ENCODE results near the gene CNGA2. TPM values are rescaled to one million over a fixed set of nuclear protein-coding genes. Genes with fewer than 3 reads are reported as not detected.
"Not testable (repeated sequence)": the region's sequence is repeated elsewhere in the genome, so short reads cannot be mapped to it uniquely, and the experiment has no call there.

CNGA2 gene
- total RNA-seq, 4 donors from 2014 or later, result not detected

- Histone ChIP-seq H3K4me1 (no peaks in the 10 kb centered on the region), H3K4me3 (peak within 1 kb of the TSS in 1 of 2 donors; percentile 23), H3K27me3 (peaks cover 0 to 3% of the 10 kb centered on the region in 2 donors), H3K36me3 (no peaks in the 10 kb centered on the region), H3K27ac (no peak within 1 kb of the TSS), H3K9me3 (no peaks in the 10 kb centered on the region)
- peak in 1 of 2 donors; percentile 17 for DNase-seq
- intact Hi-C loops (cut with DNase I; ENCODE audit: low total_unique reads), result no loop called here
- TF ChIP-seq POLR2A (IDR thresholded peaks at IDR 0.05), result no peak
- no peak for TF ChIP-seq CTCF (IDR thresholded peaks at IDR 0.05)
Observed at GRCh38 chrX:151694661-151695582, 39.6 kb upstream of the CNGA2 start, which contains the start of gene PRRG3. Gene PRRG3 (plus strand): TSS chrX:151695458. CDS start chrX:151698815, 3,357 bp downstream.

- Histone ChIP-seq H3K27me3 (no peaks in the 10 kb centered on the region), H3K4me1 (no peaks in the 10 kb centered on the region), H3K9me3 (no peaks in the 10 kb centered on the region), H3K36me3 (no peaks in the 10 kb centered on the region), H3K4me3 (peak overlapping the region in 1 of 2 donors; percentile 23), H3K27ac (no peak overlapping the region)
- no peak for TF ChIP-seq POLR2A (IDR thresholded peaks at IDR 0.05)
- DNase-seq, result no peak
- intact Hi-C loops (cut with DNase I; ENCODE audit: low total_unique reads), result no loop called here
Observed at GRCh38 chrX:151695583-151696340, 38.8 kb upstream of the CNGA2 start.

- H3K9me3 ChIP-seq; H3K27me3 ChIP-seq; H3K4me1 ChIP-seq; H3K4me3 ChIP-seq; H3K36me3 ChIP-seq; intact Hi-C loops (cut with DNase I; ENCODE audit: low total_unique reads); H3K27ac ChIP-seq; DNase-seq: not testable (repeated sequence)
Observed at GRCh38 chrX:151697082-151697481, 37.5 kb upstream of the CNGA2 start.

GRCh38 chrX:151697522-151697921 lies 37.0 kb upstream of the CNGA2 start:
- Histone ChIP-seq H3K27ac (no peak overlapping the region), H3K4me3 (no peak overlapping the region), H3K9me3 (no peaks in the 10 kb centered on the region), H3K4me1 (no peaks in the 10 kb centered on the region), H3K36me3 (no peaks in the 10 kb centered on the region), H3K27me3 (no peaks in the 10 kb centered on the region)
- intact Hi-C loops (cut with DNase I; ENCODE audit: low total_unique reads), result no loop called here
- TF ChIP-seq POLR2A (IDR thresholded peaks at IDR 0.05) (no peak), CTCF (IDR thresholded peaks at IDR 0.05) (no peak)
- DNase-seq, result peak; percentile 28 to 37

GRCh38 chrX:151698485-151698884 lies 36.1 kb upstream of the CNGA2 start:
- no peak for TF ChIP-seq CTCF (IDR thresholded peaks at IDR 0.05)
- H3K27me3 ChIP-seq, result no peaks in the 10 kb centered on the region
- H3K36me3 ChIP-seq, result no peaks in the 10 kb centered on the region
- no peak overlapping the region for H3K27ac ChIP-seq
- no peak overlapping the region for H3K4me3 ChIP-seq
- intact Hi-C loops (cut with DNase I; ENCODE audit: low total_unique reads), result no loop called here
- no peaks in the 10 kb centered on the region for H3K4me1 ChIP-seq
- no peaks in the 10 kb centered on the region for H3K9me3 ChIP-seq
- no peak for DNase-seq

- Histone ChIP-seq H3K4me1 (no peaks in the 10 kb centered on the region), H3K27me3 (no peaks in the 10 kb centered on the region), H3K9me3 (no peaks in the 10 kb centered on the region), H3K36me3 (no peaks in the 10 kb centered on the region), H3K4me3 (no peak overlapping the region), H3K27ac (no peak overlapping the region)
- intact Hi-C loops (cut with DNase I; ENCODE audit: low total_unique reads), result no loop called here
- no peak for TF ChIP-seq POLR2A (IDR thresholded peaks at IDR 0.05)
- TF ChIP-seq CTCF (IDR thresholded peaks at IDR 0.05), result no peak
- DNase-seq, result no peak
Observed at GRCh38 chrX:151699746-151700145, 34.8 kb upstream of the CNGA2 start.

Data from uterus (tissue), 4 donors.